Measurements from ENCODE around the gene METTL6.

METTL6 gene

DNA sequence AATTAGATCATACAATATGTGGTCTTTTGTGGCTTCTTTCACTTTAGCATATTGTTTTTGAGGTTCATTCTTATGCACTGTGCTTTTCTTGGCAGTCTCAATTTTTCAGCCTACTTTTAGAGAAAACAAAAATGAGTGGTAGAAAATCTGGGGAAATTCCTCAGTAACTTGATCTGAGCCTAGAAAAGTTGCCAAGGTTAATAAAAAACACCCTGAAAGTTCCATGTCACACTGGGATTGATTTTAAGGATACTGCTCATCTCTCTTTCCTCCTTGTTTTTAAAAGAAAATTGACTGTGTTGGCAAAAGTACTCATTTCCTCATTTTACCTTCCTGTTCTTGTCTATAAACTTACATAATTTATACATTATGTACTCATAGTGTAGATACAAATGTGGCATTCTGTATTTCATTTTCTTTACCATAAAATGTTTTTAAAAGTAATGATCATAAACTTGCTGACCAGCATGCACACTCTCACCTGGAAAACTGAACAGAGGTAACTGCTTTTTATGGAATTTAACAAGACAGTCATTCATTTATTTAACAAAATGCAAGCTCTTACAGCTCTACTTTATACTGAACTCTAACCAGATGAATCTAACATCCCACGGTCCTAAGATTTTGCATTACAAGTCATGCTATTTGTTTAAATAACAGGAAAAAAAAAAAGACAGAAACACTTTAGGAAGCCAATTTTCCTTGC is 66.4 kb downstream of the METTL6 start:
- Histone ChIP-seq H3K4me3 (ENCODE audit: low read length) (no peak overlapping the region), H3K36me3 (replicated peaks; ENCODE audit: insufficient read depth, low read length) (no peaks in the 10 kb centered on the region), H3K4me1 (ENCODE audit: low read length) (peaks cover 36% of the 10 kb centered on the region), H3K27ac (ENCODE audit: low read length) (peak overlapping the region; percentile 9; the same call in 1 of the 2 replicates), H3K79me2 (ENCODE audit: low read length) (no peaks in the 10 kb centered on the region), H2AFZ (ENCODE audit: low read length) (no peak overlapping the region), H3K4me2 (ENCODE audit: low read depth, low read length) (peak overlapping the region; percentile 48), H3K9ac (ENCODE audit: low read length) (no peak overlapping the region), H3K9me2 (replicated peaks; ENCODE audit: insufficient read depth, low read length) (no peaks in the 10 kb centered on the region), H3K9me3 (replicated peaks; ENCODE audit: insufficient read depth, low read length) (no peaks in the 10 kb centered on the region), H4K20me1 (ENCODE audit: insufficient read depth, low read length) (no peaks in the 10 kb centered on the region), H3K27me3 (replicated peaks; ENCODE audit: insufficient read depth, low read length) (no peaks in the 10 kb centered on the region), H3F3A (ENCODE audit: insufficient read depth, low read length) (peaks cover 14% of the 10 kb centered on the region; the same call in 1 of the 2 replicates)
- TF ChIP-seq, protein P1, sequence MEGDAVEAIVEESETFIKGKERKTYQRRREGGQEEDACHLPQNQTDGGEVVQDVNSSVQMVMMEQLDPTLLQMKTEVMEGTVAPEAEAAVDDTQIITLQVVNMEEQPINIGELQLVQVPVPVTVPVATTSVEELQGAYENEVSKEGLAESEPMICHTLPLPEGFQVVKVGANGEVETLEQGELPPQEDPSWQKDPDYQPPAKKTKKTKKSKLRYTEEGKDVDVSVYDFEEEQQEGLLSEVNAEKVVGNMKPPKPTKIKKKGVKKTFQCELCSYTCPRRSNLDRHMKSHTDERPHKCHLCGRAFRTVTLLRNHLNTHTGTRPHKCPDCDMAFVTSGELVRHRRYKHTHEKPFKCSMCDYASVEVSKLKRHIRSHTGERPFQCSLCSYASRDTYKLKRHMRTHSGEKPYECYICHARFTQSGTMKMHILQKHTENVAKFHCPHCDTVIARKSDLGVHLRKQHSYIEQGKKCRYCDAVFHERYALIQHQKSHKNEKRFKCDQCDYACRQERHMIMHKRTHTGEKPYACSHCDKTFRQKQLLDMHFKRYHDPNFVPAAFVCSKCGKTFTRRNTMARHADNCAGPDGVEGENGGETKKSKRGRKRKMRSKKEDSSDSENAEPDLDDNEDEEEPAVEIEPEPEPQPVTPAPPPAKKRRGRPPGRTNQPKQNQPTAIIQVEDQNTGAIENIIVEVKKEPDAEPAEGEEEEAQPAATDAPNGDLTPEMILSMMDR (IDR thresholded peaks at IDR 0.05; ENCODE audit: low read length) = no peak
- TF ChIP-seq EZH2 (optimal IDR thresholded peaks at IDR 0.05; ENCODE audit: low read depth, low read length) (no peak), EZH2phosphoT487 (IDR thresholded peaks at IDR 0.05; ENCODE audit: low read length) (no peak)
- no peak for DNase-seq
